CD14-positive monocyte (primary cell): Measurements from ENCODE around the gene SPAG5. TPM values are rescaled to one million over a fixed set of nuclear protein-coding genes. Genes with fewer than 3 reads are reported as not detected.

Experiments
- DNase-seq, 3 donors: peaks; one replicate each; pipeline ENCODE4 v3.0.0-alpha.2; 2011 to 2022
- H2AFZ ChIP-seq: 2 replicates; pipeline ENCODE4 v1.6.0; 2012; ENCODE audit warnings: mild to moderate bottlenecking, low read depth, low read length, inconsistent platforms; ENCODE audit not compliant: insufficient read depth, poor library complexity, severe bottlenecking
- H3K27ac ChIP-seq, 2 donors: 1 replicate in 1 of 2; 2 replicates in 1 of 2; pipeline ENCODE4 v1.5.1; 2012 to 2013; ENCODE audit warnings: low read length in 2 of 2, control low read depth in 1 of 2, inconsistent platforms in 1 of 2, low read depth in 1 of 2, mild to moderate bottlenecking in 1 of 2
- H3K27me3 ChIP-seq, 2 donors: one replicate each; pipeline versions ENCODE4 v1.6.0 to v1.6.1; 2011 to 2013; ENCODE audit warnings: low read length in 2 of 2; ENCODE audit not compliant: control insufficient read depth in 2 of 2, insufficient read depth in 2 of 2
- H3K36me3 ChIP-seq, 2 donors: replicated peaks in 1 of 2; 1 replicate in 1 of 2; 2 replicates in 1 of 2; pipeline versions ENCODE4 v1.5.1 to v1.6.1; 2012 to 2013; ENCODE audit warnings: low read length in 2 of 2, control low read depth in 1 of 2, inconsistent platforms in 1 of 2, mild to moderate bottlenecking in 1 of 2; ENCODE audit not compliant: insufficient read depth in 2 of 2, control insufficient read depth in 1 of 2
- H3K4me1 ChIP-seq, 2 donors: 1 replicate in 1 of 2; 2 replicates in 1 of 2; pipeline versions ENCODE4 v1.5.1 to v1.6.1; 2012 to 2013; ENCODE audit warnings: low read length in 2 of 2, control low read depth in 1 of 2, inconsistent platforms in 1 of 2, mild to moderate bottlenecking in 1 of 2, moderate library complexity in 1 of 2; ENCODE audit not compliant: insufficient read depth in 2 of 2, control insufficient read depth in 1 of 2
- H3K4me2 ChIP-seq: replicated peaks from 2 replicates; pipeline ENCODE3; 2012; ENCODE audit warnings: low read length, moderate library complexity, mild to moderate bottlenecking; ENCODE audit not compliant: poor library complexity, severe bottlenecking; ENCODE audit errors: extremely low read depth
- H3K4me3 ChIP-seq, 3 experiments: fragments of 200-600 bp in 1 of 3; sonication (generic) in 1 of 3; replicated peaks in 1 of 3; 1 replicate in 2 of 3; 2 replicates in 1 of 3; pipeline ENCODE4 v1.5.1; 2011 to 2013; ENCODE audit warnings: low read length in 3 of 3, mild to moderate bottlenecking in 3 of 3, control low read depth in 2 of 3, low read depth in 2 of 3, inconsistent platforms in 1 of 3, moderate library complexity in 1 of 3
- H3K79me2 ChIP-seq: 2 replicates; pipeline ENCODE4 v1.6.0; 2012; ENCODE audit warnings: mild to moderate bottlenecking, control low read depth, inconsistent platforms, low read length, moderate library complexity; ENCODE audit not compliant: insufficient read depth
- H3K9ac ChIP-seq: 2 replicates; pipeline ENCODE4 v1.6.0; 2017; ENCODE audit warnings: low read length, mild to moderate bottlenecking; ENCODE audit not compliant: insufficient read depth, poor library complexity, severe bottlenecking
- H3K9me3 ChIP-seq, 2 donors: replicated peaks in 1 of 2; 1 replicate in 1 of 2; 2 replicates in 1 of 2; pipeline versions ENCODE4 v1.5.1 to v1.6.1; 2012 to 2013; ENCODE audit warnings: low read length in 2 of 2, control low read depth in 1 of 2; ENCODE audit not compliant: control insufficient read depth in 1 of 2, insufficient read depth in 1 of 2
- H4K20me1 ChIP-seq: 2 replicates; pipeline ENCODE4 v1.6.0; 2012; ENCODE audit warnings: mild to moderate bottlenecking, low read length, control low read depth, moderate library complexity; ENCODE audit not compliant: insufficient read depth
- H3K27ac Mint-ChIP-seq, 7 donors: one replicate each; pipeline ENCODE4 v1.8.0; 2020; ENCODE audit warnings: mild to moderate bottlenecking in 7 of 7, mixed read lengths in 7 of 7, moderate library complexity in 6 of 7, inconsistent platforms in 2 of 7
- H3K27me3 Mint-ChIP-seq, 3 donors: one replicate each; pipeline ENCODE4 v1.8.0; 2021 to 2022; ENCODE audit warnings: low read depth in 3 of 3, mild to moderate bottlenecking in 3 of 3, mixed read lengths in 3 of 3, moderate library complexity in 3 of 3, inconsistent platforms in 1 of 3
- H3K36me3 Mint-ChIP-seq, 2 donors: one replicate each; pipeline ENCODE4 v1.8.0; 2020; ENCODE audit warnings: mixed read lengths in 2 of 2, inconsistent platforms in 1 of 2, mild to moderate bottlenecking in 1 of 2
- H3K4me1 Mint-ChIP-seq: one replicate; pipeline ENCODE4 v1.8.0; 2020; ENCODE audit warnings: mild to moderate bottlenecking, mixed read lengths
- H3K4me3 Mint-ChIP-seq, 2 donors: one replicate each; pipeline ENCODE4 v1.8.0; 2020; ENCODE audit warnings: mild to moderate bottlenecking in 2 of 2, mixed read lengths in 2 of 2, moderate library complexity in 1 of 2
- H3K9me3 Mint-ChIP-seq, 7 donors: one replicate each; pipeline ENCODE4 v1.8.0; 2020 to 2022; ENCODE audit warnings: mixed read lengths in 7 of 7, mild to moderate bottlenecking in 6 of 7, moderate library complexity in 6 of 7, inconsistent platforms in 2 of 7
- WGBS: methylation state at CpG from one replicate; pipeline ENCODE4 v1.1.5; 2013; ENCODE audit warnings: missing lambda C conversion rate; ENCODE audit not compliant: insufficient coverage; 5-methylcytosine and 5-hydroxymethylcytosine counted together
- intact Hi-C, 2 donors: fragments of 100-400 bp; cut with micrococcal nuclease; formaldehyde crosslinking; loops; one replicate each; pipeline versions ENCODE4 v1.15.0 to v1.15.1; 2023
- polyA plus RNA-seq, 3 donors: library from polyadenylated mRNA; depleted of rRNA in 1 of 3; unstranded in 2 of 3; stranded (reverse) in 1 of 3; fragments of 300-500 nt in 2 of 3; fragments of >200 nt in 1 of 3; fragmentation: Illumina TruSeq in 2 of 3; gene quantifications; 1 replicate in 2 of 3; 2 replicates in 1 of 3; pipeline ENCODE4 v1.2.3, GENCODE V29; 2012 to 2021
- TF ChIP-seq, protein P1 (sequence below): fragments of 200-600 bp; IDR thresholded peaks from one replicate; pipeline ENCODE4 v1.8.0; 2022; ENCODE audit warnings: antibody characterized with exemption, mild to moderate bottlenecking

SPAG5 gene
- polyA plus RNA-seq, 3 donors, result 7.7 TPM; not detected in 2

DNA sequence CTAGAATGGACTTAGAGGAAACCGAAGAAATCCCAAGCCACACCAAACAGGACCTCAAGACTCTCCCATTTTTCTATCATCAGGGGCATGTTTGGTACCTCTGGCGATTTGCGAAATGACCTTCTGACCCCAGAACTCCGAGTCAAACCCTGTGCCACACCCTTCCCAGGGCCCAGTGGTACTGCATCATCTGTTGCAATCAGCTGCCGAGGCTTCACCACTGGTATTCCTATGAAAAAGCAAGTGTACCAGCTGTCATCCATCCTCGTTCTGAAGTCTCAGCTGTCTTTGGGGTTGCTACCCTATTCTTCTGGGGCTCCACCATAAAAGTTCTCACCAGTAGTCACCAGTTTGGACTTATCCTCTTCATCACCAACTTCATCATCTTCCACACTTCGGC lies 17.5 kb upstream of the SPAG5 start:
- H3K27me3 Mint-ChIP-seq, result peaks cover 0 to 1% (median 0%) of the 10 kb centered on the region in 3 donors
- peaks cover 44% of the 10 kb centered on the region for H4K20me1 ChIP-seq
- no peak overlapping the region for H3K4me3 Mint-ChIP-seq
- WGBS, result 71% methylated on average over 6 of the region's 7 CpGs
- H3K36me3 Mint-ChIP-seq, result peaks cover 87 to 95% of the 10 kb centered on the region in 2 donors
- intact Hi-C loops, result no loop called here
- no peaks in the 10 kb centered on the region for H3K4me1 Mint-ChIP-seq
- H3K79me2 ChIP-seq, result no peaks in the 10 kb centered on the region
- H3K9ac ChIP-seq, result no peak overlapping the region
- no peak overlapping the region for H2AFZ ChIP-seq
- peaks cover 92 to 99% of the 10 kb centered on the region in 2 donors for H3K36me3 ChIP-seq
- no peak for DNase-seq
- H3K9me3 Mint-ChIP-seq, result no peaks in the 10 kb centered on the region
- no peaks in the 10 kb centered on the region for H3K9me3 ChIP-seq
- H3K4me1 ChIP-seq, result no peaks in the 10 kb centered on the region
- no peaks in the 10 kb centered on the region for H3K27me3 ChIP-seq
- H3K27ac Mint-ChIP-seq, result peak overlapping the region in 1 of 7 donors; percentile 56
- no peak overlapping the region for H3K4me3 ChIP-seq
- no peak overlapping the region for H3K4me2 ChIP-seq
- H3K27ac ChIP-seq, result no peak overlapping the region
- TF ChIP-seq, protein P1, sequence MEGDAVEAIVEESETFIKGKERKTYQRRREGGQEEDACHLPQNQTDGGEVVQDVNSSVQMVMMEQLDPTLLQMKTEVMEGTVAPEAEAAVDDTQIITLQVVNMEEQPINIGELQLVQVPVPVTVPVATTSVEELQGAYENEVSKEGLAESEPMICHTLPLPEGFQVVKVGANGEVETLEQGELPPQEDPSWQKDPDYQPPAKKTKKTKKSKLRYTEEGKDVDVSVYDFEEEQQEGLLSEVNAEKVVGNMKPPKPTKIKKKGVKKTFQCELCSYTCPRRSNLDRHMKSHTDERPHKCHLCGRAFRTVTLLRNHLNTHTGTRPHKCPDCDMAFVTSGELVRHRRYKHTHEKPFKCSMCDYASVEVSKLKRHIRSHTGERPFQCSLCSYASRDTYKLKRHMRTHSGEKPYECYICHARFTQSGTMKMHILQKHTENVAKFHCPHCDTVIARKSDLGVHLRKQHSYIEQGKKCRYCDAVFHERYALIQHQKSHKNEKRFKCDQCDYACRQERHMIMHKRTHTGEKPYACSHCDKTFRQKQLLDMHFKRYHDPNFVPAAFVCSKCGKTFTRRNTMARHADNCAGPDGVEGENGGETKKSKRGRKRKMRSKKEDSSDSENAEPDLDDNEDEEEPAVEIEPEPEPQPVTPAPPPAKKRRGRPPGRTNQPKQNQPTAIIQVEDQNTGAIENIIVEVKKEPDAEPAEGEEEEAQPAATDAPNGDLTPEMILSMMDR, result no peak

DNA sequence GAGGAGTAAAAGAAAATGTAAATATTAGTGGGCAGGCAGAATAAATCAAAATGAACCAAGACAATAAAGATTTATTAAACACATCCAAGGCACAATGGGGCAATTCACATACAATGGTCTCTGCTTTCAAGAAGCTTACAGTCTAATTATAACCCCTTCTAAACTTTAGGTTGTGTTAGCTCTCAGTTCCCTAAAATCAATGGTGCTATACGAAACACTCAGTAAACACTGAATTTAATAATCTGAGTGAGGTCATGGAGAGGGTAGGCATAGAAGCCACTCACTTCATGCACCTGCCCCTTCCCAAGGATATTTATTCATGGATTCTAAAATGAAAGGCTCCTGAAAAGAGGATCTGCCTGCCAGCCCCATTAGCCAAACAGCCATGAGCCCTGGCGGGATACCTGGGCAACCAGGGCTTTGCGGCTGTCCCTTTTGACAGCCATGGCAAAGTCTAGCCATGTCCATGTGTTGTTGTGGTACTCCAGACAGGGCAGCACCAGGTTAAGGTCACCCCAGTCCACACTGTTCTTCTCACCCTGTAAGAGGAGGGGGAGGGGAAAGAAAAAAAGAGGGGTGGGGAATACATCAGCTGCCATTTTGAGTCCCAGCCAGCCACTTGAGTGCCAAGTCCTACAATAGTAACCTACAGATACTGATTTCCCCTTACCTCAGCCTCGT lies 16.6 kb upstream of the SPAG5 start:
- H3K9me3 Mint-ChIP-seq, result no peaks in the 10 kb centered on the region
- Histone ChIP-seq H4K20me1 (peaks cover 41% of the 10 kb centered on the region), H3K36me3 (peaks cover 92 to 99% of the 10 kb centered on the region in 2 donors), H3K4me2 (no peak overlapping the region), H3K4me1 (no peaks in the 10 kb centered on the region), H2AFZ (no peak overlapping the region), H3K9ac (no peak overlapping the region), H3K27ac (peak overlapping the region in 1 of 2 donors; percentile 26), H3K27me3 (no peaks in the 10 kb centered on the region), H3K4me3 (no peak overlapping the region), H3K79me2 (no peaks in the 10 kb centered on the region), H3K9me3 (no peaks in the 10 kb centered on the region)
- TF ChIP-seq, protein P1, result no peak
- intact Hi-C loops, result no loop called here
- no peaks in the 10 kb centered on the region for H3K4me1 Mint-ChIP-seq
- WGBS, result 100% methylated on average over 2 of the region's 4 CpGs
- H3K36me3 Mint-ChIP-seq, result peaks cover 85 to 94% of the 10 kb centered on the region in 2 donors
- no peak overlapping the region for H3K4me3 Mint-ChIP-seq
- H3K27me3 Mint-ChIP-seq, result peaks cover 0 to 1% (median 0%) of the 10 kb centered on the region in 3 donors
- peak overlapping the region in 2 of 7 donors; percentile 15 to 50 for H3K27ac Mint-ChIP-seq
- no peak for DNase-seq
